ENCODE data around the gene BEST2.
"Not testable (repeated sequence)": the region's sequence is repeated elsewhere in the genome, so short reads cannot be mapped to it uniquely, and the experiment has no call there.

Gene BEST2

GRCh38 chr19:12786952-12787351 is 35.4 kb downstream of the BEST2 start:
- DNase-seq (ENCODE audit: low read depth in 2 of 2) = no peak

- no peak for DNase-seq (ENCODE audit: low read depth in 2 of 2)
Measured at GRCh38 chr19:12787458-12787857, 35.9 kb downstream of the BEST2 start.

GRCh38 chr19:12788042-12788681 is 36.6 kb downstream of the BEST2 start:
- DNase-seq (ENCODE audit: low read depth in 2 of 2) = no peak

- peak in 1 of 2 donors; percentile 46 for DNase-seq (ENCODE audit: low read depth in 2 of 2)
Measured at GRCh38 chr19:12788682-12789097, 37.1 kb downstream of the BEST2 start.

GRCh38 chr19:12789098-12789903 is 37.7 kb downstream of the BEST2 start:
- peak in 1 of 2 donors; percentile 31 for DNase-seq (ENCODE audit: low read depth in 2 of 2)

- peak; percentile 70 to 83 for DNase-seq (ENCODE audit: low read depth in 2 of 2)
Measured at GRCh38 chr19:12789904-12790619, 38.5 kb downstream of the BEST2 start.

- DNase-seq (ENCODE audit: low read depth in 2 of 2) = no peak
Measured at GRCh38 chr19:12790628-12791344, 39.2 kb downstream of the BEST2 start.

GRCh38 chr19:12791345-12792050 is 39.9 kb downstream of the BEST2 start, which contains the start of gene JUNB:
TSS of gene JUNB (plus strand) at chr19:12791486. CDS start at chr19:12791772, 286 bp downstream.
- peak; percentile 95 to 98 for DNase-seq (ENCODE audit: low read depth in 2 of 2)

GRCh38 chr19:12792051-12792852 is 40.7 kb downstream of the BEST2 start:
- DNase-seq (ENCODE audit: low read depth in 2 of 2) = peak; percentile 66 to 70

GRCh38 chr19:12792853-12793289 is 41.3 kb downstream of the BEST2 start:
- no peak for DNase-seq (ENCODE audit: low read depth in 2 of 2)

- peak; percentile 92 to 96 for DNase-seq (ENCODE audit: low read depth in 2 of 2)
Measured at GRCh38 chr19:12793290-12794195, 42.0 kb downstream of the BEST2 start.

- no peak for DNase-seq (ENCODE audit: low read depth in 2 of 2)
Measured at GRCh38 chr19:12794196-12794941, 42.8 kb downstream of the BEST2 start.

- no peak for DNase-seq (ENCODE audit: low read depth in 2 of 2)
Measured at GRCh38 chr19:12794971-12795381, 43.4 kb downstream of the BEST2 start.

- peak; percentile 64 for DNase-seq (ENCODE audit: low read depth in 2 of 2)
Measured at GRCh38 chr19:12796146-12797071, 44.8 kb downstream of the BEST2 start.

- DNase-seq (ENCODE audit: low read depth in 2 of 2) = no peak
Measured at GRCh38 chr19:12797141-12797587, 45.6 kb downstream of the BEST2 start.

GRCh38 chr19:12797607-12798006 is 46.0 kb downstream of the BEST2 start:
- DNase-seq (ENCODE audit: low read depth in 2 of 2) = not testable (repeated sequence)

Measured in stimulated activated CD4-positive, alpha-beta T cell treated with anti-CD3 and anti-CD28 coated beads, Interleukin-1b, Interleukin-23, amount 100 ng/mL, for 4 hours (primary cell).